Amygdala (tissue), 56 donors: ENCODE results near the gene HOXD11.

Experiments
- DNase-seq, 56 donors: peaks; one replicate each; lab custom pipeline; 2025; lab: John Stamatoyannopoulos, UW

The HOXD11 gene

GRCh38 chr2:176158855-176159662 lies 52.0 kb downstream of the HOXD11 start:
- DNase-seq: no peak
